B cell (primary cell): Measurements from ENCODE around the gene ZNF37A. TPM values are rescaled to one million over a fixed set of nuclear protein-coding genes. Genes with fewer than 3 reads are reported as not detected.

ENCODE experiments used
- ATAC-seq: fragments of 200-7000 bp; cut with Tn5 transposase; one replicate; pipeline ENCODE4 v1.10.0; 2021; ENCODE audit warnings: low read depth, mild to moderate bottlenecking, moderate number of reproducible peaks, moderate library complexity
- CTCF ChIA-PET: fragments of 350-600 bp; sonication (Branson Sonifier 250); formaldehyde crosslinking; loops from one replicate; lab custom pipeline; 2021; ENCODE audit warnings: antibody characterized with exemption, inconsistent platforms; lab: Charles Lee
- POLR2A ChIA-PET: fragments of 350-600 bp; sonication (Branson Sonifier 250); formaldehyde crosslinking; loops from one replicate; lab custom pipeline; 2021; ENCODE audit warnings: antibody characterized with exemption; lab: Charles Lee
- DNase-seq: peaks from one replicate; pipeline ENCODE4 v3.0.0; 2013
- H2AFZ ChIP-seq: 2 replicates; pipeline ENCODE4 v1.6.1; 2012; ENCODE audit warnings: mild to moderate bottlenecking, low read depth, low read length; ENCODE audit not compliant: insufficient read depth, poor library complexity, severe bottlenecking
- H3K27ac ChIP-seq, 2 donors: 1 replicate in 1 of 2; 2 replicates in 1 of 2; pipeline ENCODE4 v1.5.1; 2012 to 2013; ENCODE audit warnings: low read length in 2 of 2, mild to moderate bottlenecking in 2 of 2, moderate library complexity in 1 of 2
- H3K27me3 ChIP-seq, 4 experiments: fragments of 200-600 bp in 1 of 4; sonication (generic) in 1 of 4; replicated peaks in 1 of 4; 1 replicate in 2 of 4; 2 replicates in 2 of 4; pipeline versions ENCODE4 v1.6.1 to v1.7.0; 2013 to 2016; ENCODE audit warnings: low read length in 3 of 4, mild to moderate bottlenecking in 2 of 4, mixed read lengths in 1 of 4, moderate library complexity in 1 of 4; ENCODE audit not compliant: insufficient read depth in 4 of 4, control insufficient read depth in 3 of 4; ENCODE audit errors: control extremely low read depth in 1 of 4
- H3K36me3 ChIP-seq, 2 experiments: replicated peaks in 1 of 2; 1 replicate in 1 of 2; 2 replicates in 1 of 2; pipeline versions ENCODE4 v1.6.1 to v1.7.1; 2013; ENCODE audit warnings: low read length in 1 of 2; ENCODE audit not compliant: insufficient read depth in 2 of 2, control insufficient read depth in 1 of 2; ENCODE audit errors: control extremely low read depth in 1 of 2, extremely low read depth in 1 of 2
- H3K4me1 ChIP-seq, 2 donors: fragments of 200-600 bp in 1 of 2; sonication (generic) in 1 of 2; 1 replicate in 1 of 2; 2 replicates in 1 of 2; pipeline versions ENCODE4 v1.5.1 to v1.6.1; 2013 to 2017; ENCODE audit warnings: low read length in 2 of 2; ENCODE audit not compliant: control insufficient read depth in 2 of 2, insufficient read depth in 2 of 2
- H3K4me2 ChIP-seq: replicated peaks from 2 replicates; pipeline ENCODE3; 2012; ENCODE audit warnings: mild to moderate bottlenecking, low read depth, low read length; ENCODE audit not compliant: poor library complexity, severe bottlenecking
- H3K4me3 ChIP-seq, 5 experiments: fragments of 200-600 bp in 1 of 5; sonication (generic) in 1 of 5; 1 replicate in 3 of 5; 2 replicates in 2 of 5; pipeline versions ENCODE4 v1.5.1 to v1.7.0; 2011 to 2016; ENCODE audit warnings: low read length in 4 of 5, mild to moderate bottlenecking in 4 of 5, low read depth in 2 of 5, control low read depth in 1 of 5, moderate library complexity in 1 of 5; ENCODE audit not compliant: insufficient read depth in 1 of 5; ENCODE audit errors: control extremely low read depth in 1 of 5, extremely low read depth in 1 of 5
- H3K79me2 ChIP-seq: fragments of 200-600 bp; sonication (generic); one replicate; pipeline ENCODE4 v1.6.0; 2016; ENCODE audit warnings: low read length; ENCODE audit not compliant: control insufficient read depth, insufficient read depth
- H3K9ac ChIP-seq: fragments of 200-600 bp; sonication (generic); 2 replicates; pipeline ENCODE4 v1.6.1; 2017; ENCODE audit warnings: mild to moderate bottlenecking, low read length, moderate library complexity
- H3K9me3 ChIP-seq, 3 donors: one replicate each; pipeline versions ENCODE4 v1.6.1 to v1.7.1; 2013; ENCODE audit warnings: low read length in 2 of 3; ENCODE audit not compliant: control insufficient read depth in 2 of 3, insufficient read depth in 1 of 3; ENCODE audit errors: control extremely low read depth in 1 of 3
- H4K20me1 ChIP-seq: 2 replicates; pipeline ENCODE4 v1.6.0; 2012; ENCODE audit warnings: mild to moderate bottlenecking, low read length; ENCODE audit not compliant: insufficient read depth, control insufficient read depth, poor library complexity, severe bottlenecking
- H3K27ac Mint-ChIP-seq: one replicate; pipeline ENCODE4 v1.8.0; 2021; ENCODE audit warnings: mixed read lengths
- H3K27me3 Mint-ChIP-seq: one replicate; pipeline ENCODE4 v1.8.0; 2021; ENCODE audit warnings: mixed read lengths
- H3K4me1 Mint-ChIP-seq: one replicate; pipeline ENCODE4 v1.8.0; 2021; ENCODE audit warnings: mixed read lengths
- H3K4me3 Mint-ChIP-seq: one replicate; pipeline ENCODE4 v1.8.0; 2021; ENCODE audit warnings: mixed read lengths
- H3K9me3 Mint-ChIP-seq: one replicate; pipeline ENCODE4 v1.8.0; 2022; ENCODE audit warnings: mixed read lengths; ENCODE audit not compliant: insufficient read depth
- EZH2 ChIP-seq: IDR thresholded peaks from 2 replicates; pipeline ENCODE4 v1.6.1; 2012; ENCODE audit warnings: borderline replicate concordance, low read depth, mild to moderate bottlenecking, moderate library complexity, low read length; ENCODE audit not compliant: insufficient read depth, poor library complexity, severe bottlenecking
- WGBS: methylation state at CpG from one replicate; pipeline ENCODE4 v1.1.5; 2013; ENCODE audit warnings: missing lambda C conversion rate; ENCODE audit not compliant: insufficient coverage; 5-methylcytosine and 5-hydroxymethylcytosine counted together
- intact Hi-C: fragments of 100-400 bp; cut with micrococcal nuclease; formaldehyde crosslinking; loops from one replicate; pipeline ENCODE4 v1.10.0; 2022
- polyA plus RNA-seq: library from polyadenylated mRNA; depleted of rRNA; stranded (reverse); fragments of >200 nt; gene quantifications from 2 replicates; pipeline ENCODE4 v1.2.3, GENCODE V29; 2012
- total RNA-seq, 2 donors: library from RNA; stranded (reverse); fragments of 120-200 nt in 1 of 2; gene quantifications; 1 replicate in 1 of 2; 2 replicates in 1 of 2; pipeline versions ENCODE4 v1.2.3 to v1.2.4, GENCODE V29; 2013 to 2022
- TF ChIP-seq, protein P1 (sequence below): fragments of 200-600 bp; IDR thresholded peaks from one replicate; pipeline ENCODE4 v1.8.0; 2022; ENCODE audit warnings: antibody characterized with exemption, mild to moderate bottlenecking

Gene ZNF37A
- total and polyA plus RNA-seq, 2 donors (not counting 1 experiment from before 2014, with no cell fraction given) = 6.1 to 26.4 TPM

- WGBS = no CpG with 5 or more reads among the region's 1 CpG
Measured at GRCh38 chr10:38119038-38119437, 24.9 kb downstream of the ZNF37A start.

DNA sequence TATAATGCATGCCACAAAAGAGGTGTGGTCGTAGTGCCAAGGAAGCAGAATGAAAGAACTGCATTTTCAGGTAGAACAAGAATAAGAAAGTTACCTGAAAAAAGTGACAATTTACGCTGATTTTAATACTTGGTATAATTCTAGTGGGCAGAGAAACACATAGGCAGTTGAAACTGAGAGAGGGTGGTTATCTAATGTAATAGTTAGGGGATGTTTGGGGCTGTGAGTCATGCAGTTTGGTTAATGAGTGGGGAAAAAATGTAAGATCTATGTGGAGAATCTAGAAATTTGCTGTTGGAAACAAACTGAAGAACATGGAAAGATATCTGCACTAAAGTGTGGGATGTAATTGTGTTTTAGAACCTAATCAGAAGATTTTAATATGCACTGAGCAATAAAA is 33.7 kb downstream of the ZNF37A start:
- H3K4me3 ChIP-seq = no peak overlapping the region
- H3K27me3 ChIP-seq = no peaks in the 10 kb centered on the region
- H3K9me3 ChIP-seq = peaks cover 20 to 58% (median 22%) of the 10 kb centered on the region in 3 donors
- H3K4me2 ChIP-seq = no peak overlapping the region
- no peaks in the 10 kb centered on the region for H3K36me3 ChIP-seq
- CTCF ChIA-PET = no interaction called here
- H3K9ac ChIP-seq = no peak overlapping the region
- H3K4me1 ChIP-seq = no peaks in the 10 kb centered on the region
- H4K20me1 ChIP-seq = no peaks in the 10 kb centered on the region
- DNase-seq (no peak), ATAC-seq (no peak)
- Mint-ChIP-seq H3K4me1 (no peaks in the 10 kb centered on the region), H3K4me3 (no peak overlapping the region), H3K27ac (no peak overlapping the region), H3K9me3 (peaks cover 29% of the 10 kb centered on the region), H3K27me3 (no peaks in the 10 kb centered on the region)
- TF ChIP-seq, protein P1, sequence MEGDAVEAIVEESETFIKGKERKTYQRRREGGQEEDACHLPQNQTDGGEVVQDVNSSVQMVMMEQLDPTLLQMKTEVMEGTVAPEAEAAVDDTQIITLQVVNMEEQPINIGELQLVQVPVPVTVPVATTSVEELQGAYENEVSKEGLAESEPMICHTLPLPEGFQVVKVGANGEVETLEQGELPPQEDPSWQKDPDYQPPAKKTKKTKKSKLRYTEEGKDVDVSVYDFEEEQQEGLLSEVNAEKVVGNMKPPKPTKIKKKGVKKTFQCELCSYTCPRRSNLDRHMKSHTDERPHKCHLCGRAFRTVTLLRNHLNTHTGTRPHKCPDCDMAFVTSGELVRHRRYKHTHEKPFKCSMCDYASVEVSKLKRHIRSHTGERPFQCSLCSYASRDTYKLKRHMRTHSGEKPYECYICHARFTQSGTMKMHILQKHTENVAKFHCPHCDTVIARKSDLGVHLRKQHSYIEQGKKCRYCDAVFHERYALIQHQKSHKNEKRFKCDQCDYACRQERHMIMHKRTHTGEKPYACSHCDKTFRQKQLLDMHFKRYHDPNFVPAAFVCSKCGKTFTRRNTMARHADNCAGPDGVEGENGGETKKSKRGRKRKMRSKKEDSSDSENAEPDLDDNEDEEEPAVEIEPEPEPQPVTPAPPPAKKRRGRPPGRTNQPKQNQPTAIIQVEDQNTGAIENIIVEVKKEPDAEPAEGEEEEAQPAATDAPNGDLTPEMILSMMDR = no peak
- no peak for TF ChIP-seq EZH2
- no peak overlapping the region for H2AFZ ChIP-seq
- H3K27ac ChIP-seq = no peak overlapping the region
- no peaks in the 10 kb centered on the region for H3K79me2 ChIP-seq
- 100% methylated on average over 2 of the region's 2 CpGs for WGBS
- intact Hi-C loops = no loop called here
- POLR2A ChIA-PET = no interaction called here

More at GRCh38 chr10:38119038-38119437, 24.9 kb downstream of the ZNF37A start:
- peaks cover 15 to 35% of the 10 kb centered on the region in 2 experiments for H3K36me3 ChIP-seq
- no peaks in the 10 kb centered on the region for H4K20me1 ChIP-seq
- no peak overlapping the region for H3K4me3 Mint-ChIP-seq
- H3K9me3 Mint-ChIP-seq = peaks cover 27% of the 10 kb centered on the region
- no peaks in the 10 kb centered on the region for H3K27me3 ChIP-seq
- no peak for ATAC-seq
- no peak overlapping the region for H3K27ac Mint-ChIP-seq
- H3K9me3 ChIP-seq = peaks cover 40 to 94% (median 43%) of the 10 kb centered on the region in 3 donors
- no peak overlapping the region for H2AFZ ChIP-seq
- H3K4me1 ChIP-seq = no peaks in the 10 kb centered on the region
- no peak overlapping the region for H3K27ac ChIP-seq
- no peak overlapping the region for H3K9ac ChIP-seq
- intact Hi-C loops = no loop called here
- no peaks in the 10 kb centered on the region for H3K27me3 Mint-ChIP-seq
- no peak overlapping the region for H3K4me2 ChIP-seq
- H3K4me3 ChIP-seq = no peak overlapping the region
- no peaks in the 10 kb centered on the region for H3K4me1 Mint-ChIP-seq
- CTCF ChIA-PET = no interaction called here
- TF ChIP-seq, protein P1 = no peak
- no peak for TF ChIP-seq EZH2
- no peak for DNase-seq
- H3K79me2 ChIP-seq = no peaks in the 10 kb centered on the region
- POLR2A ChIA-PET = no interaction called here
